Neural cell (in vitro differentiated cells): ENCODE results near the gene SHC1. TPM values are rescaled to one million over a fixed set of nuclear protein-coding genes. Genes with fewer than 3 reads are reported as not detected.

Source experiments
- H2AFZ ChIP-seq: fragments of 200-600, 300-800 bp; sonication (generic), shearing (Covaris generic); 2 replicates; pipeline ENCODE4 v1.6.0; 2014; ENCODE audit warnings: low read depth, mild to moderate bottlenecking, antibody characterized with exemption, low read length, moderate library complexity
- H3F3A ChIP-seq: fragments of 200-600 bp; shearing (Covaris generic); 2 replicates; pipeline ENCODE4 v1.6.1; 2016; ENCODE audit warnings: mild to moderate bottlenecking, moderate library complexity, mixed read lengths, antibody characterized with exemption, low read length; ENCODE audit not compliant: insufficient read depth, poor library complexity, severe bottlenecking
- H3K27ac ChIP-seq: fragments of 200-600, 300-800 bp; sonication (generic), shearing (Covaris generic); 2 replicates; pipeline ENCODE4 v1.5.1; 2014; ENCODE audit warnings: mild to moderate bottlenecking, low read length, moderate library complexity
- H3K27me3 ChIP-seq: fragments of 300-800, 200-600 bp; sonication (generic), shearing (Covaris generic); 2 replicates; pipeline ENCODE4 v1.6.0; 2014; ENCODE audit warnings: mild to moderate bottlenecking, low read depth, low read length, moderate library complexity; ENCODE audit not compliant: insufficient read depth
- H3K36me3 ChIP-seq: fragments of 300-800, 200-600 bp; sonication (generic), shearing (Covaris generic); 2 replicates; pipeline ENCODE4 v1.5.1; 2014; ENCODE audit warnings: mild to moderate bottlenecking, antibody characterized with exemption, low read length, moderate library complexity; ENCODE audit not compliant: insufficient read depth
- H3K4me2 ChIP-seq: fragments of 300-800, 200-600 bp; sonication (generic), shearing (Covaris generic); 2 replicates; pipeline ENCODE4 v1.6.0; 2014; ENCODE audit warnings: mild to moderate bottlenecking, low read length
- H3K4me3 ChIP-seq: fragments of 300-800, 200-600 bp; sonication (generic), shearing (Covaris generic); 2 replicates; pipeline ENCODE4 v1.5.1; 2014; ENCODE audit warnings: mild to moderate bottlenecking, low read length, moderate library complexity
- H3K79me2 ChIP-seq: fragments of 200-600 bp; shearing (Covaris generic); replicated peaks from 2 replicates; pipeline ENCODE4 v1.6.0; 2014; ENCODE audit warnings: mild to moderate bottlenecking, low read length, moderate library complexity; ENCODE audit not compliant: insufficient read depth
- H3K9ac ChIP-seq: fragments of 300-800, 200-600 bp; sonication (generic), shearing (Covaris generic); 2 replicates; pipeline ENCODE4 v1.6.1; 2016; ENCODE audit warnings: mild to moderate bottlenecking, low read length, mixed read lengths
- H3K9me2 ChIP-seq: fragments of 200-600 bp; shearing (Covaris generic); 2 replicates; pipeline ENCODE4 v1.6.1; 2016; ENCODE audit warnings: mild to moderate bottlenecking, low read length, mixed read lengths; ENCODE audit not compliant: insufficient read depth
- H3K9me3 ChIP-seq: fragments of 200-600, 300-800 bp; sonication (generic), shearing (Covaris generic); 2 replicates; pipeline ENCODE4 v1.6.1; 2016; ENCODE audit warnings: mild to moderate bottlenecking, mixed run types, low read length, moderate library complexity, mixed read lengths
- H4K20me1 ChIP-seq: fragments of 200-600 bp; shearing (Covaris generic); 2 replicates; pipeline ENCODE4 v1.6.1; 2016; ENCODE audit warnings: mild to moderate bottlenecking, mixed run types; ENCODE audit not compliant: insufficient read depth
- CTCF ChIP-seq: fragments of 450-650 bp; IDR thresholded peaks from 2 replicates; pipeline ENCODE4 v1.5.1; 2014; ENCODE audit warnings: antibody characterized with exemption, mild to moderate bottlenecking, moderate library complexity; ENCODE audit not compliant: poor library complexity, severe bottlenecking
- EP300 ChIP-seq: fragments of 450-650 bp; conservative IDR thresholded peaks from 2 replicates; pipeline ENCODE4 v1.6.1; 2014; ENCODE audit warnings: antibody characterized with exemption, mild to moderate bottlenecking, moderate library complexity; ENCODE audit not compliant: poor library complexity, severe bottlenecking
- EZH2 ChIP-seq: fragments of 200-600, 300-800 bp; shearing (Covaris generic), sonication (generic); IDR thresholded peaks from 2 replicates; pipeline ENCODE4 v1.6.1; 2014; ENCODE audit warnings: antibody characterized with exemption, low read length, borderline replicate concordance, mild to moderate bottlenecking; ENCODE audit not compliant: insufficient read depth, poor library complexity, severe bottlenecking
- MXI1 ChIP-seq: fragments of 450-650 bp; conservative IDR thresholded peaks from 2 replicates; pipeline ENCODE4 v1.6.1; 2014; ENCODE audit warnings: antibody characterized with exemption, mild to moderate bottlenecking; ENCODE audit not compliant: poor library complexity, severe bottlenecking
- POLR2AphosphoS5 ChIP-seq: IDR thresholded peaks from 2 replicates; pipeline ENCODE4 v1.6.1; 2012
- RAD21 ChIP-seq: fragments of 450-650 bp; conservative IDR thresholded peaks from 2 replicates; pipeline ENCODE4 v1.6.1; 2014; ENCODE audit warnings: antibody characterized with exemption, mild to moderate bottlenecking, moderate library complexity
- REST ChIP-seq: IDR thresholded peaks from 2 replicates; pipeline ENCODE4 v1.6.1; 2012; ENCODE audit warnings: borderline replicate concordance
- SMC3 ChIP-seq: fragments of 450-650 bp; conservative IDR thresholded peaks from 2 replicates; pipeline ENCODE4 v1.6.1; 2014; ENCODE audit warnings: antibody characterized with exemption, mild to moderate bottlenecking, moderate library complexity; ENCODE audit not compliant: poor library complexity
- TAF1 ChIP-seq: IDR thresholded peaks from 2 replicates; pipeline ENCODE4 v1.6.1; 2012; ENCODE audit warnings: low read depth
- polyA plus RNA-seq: library from polyadenylated mRNA; depleted of rRNA; stranded (reverse); fragments of >200 nt; gene quantifications from 2 replicates; pipeline ENCODE4 v1.2.3, GENCODE V29; 2014

SHC1 gene
- polyA plus RNA-seq, 1 donor from 2014 or later = 9.5 TPM

- Histone ChIP-seq H4K20me1 (no peaks in the 10 kb centered on the region), H3K36me3 (no peaks in the 10 kb centered on the region), H3K27me3 (no peaks in the 10 kb centered on the region), H3F3A (no peaks in the 10 kb centered on the region), H3K9me2 (no peaks in the 10 kb centered on the region), H3K9me3 (no peaks in the 10 kb centered on the region), H3K4me3 (no peak overlapping the region), H3K27ac (no peak overlapping the region), H3K79me2 (no peaks in the 10 kb centered on the region), H2AFZ (no peak overlapping the region), H3K9ac (no peak overlapping the region), H3K4me2 (no peak overlapping the region)
- TF ChIP-seq MXI1 = no peak
- TF ChIP-seq TAF1 = no peak
- TF ChIP-seq EZH2 = no peak
- TF ChIP-seq CTCF = no peak
- no peak for TF ChIP-seq REST
Observed at GRCh38 chr1:154992721-154993571, 22.4 kb upstream of the SHC1 start.

- Histone ChIP-seq H3K36me3 (no peaks in the 10 kb centered on the region), H3K9ac (no peak overlapping the region), H3K9me3 (no peaks in the 10 kb centered on the region), H3K4me3 (no peak overlapping the region), H3F3A (no peaks in the 10 kb centered on the region), H3K4me2 (no peak overlapping the region), H3K27ac (no peak overlapping the region), H2AFZ (no peak overlapping the region), H3K79me2 (peaks cover under 1% of the 10 kb centered on the region), H3K9me2 (no peaks in the 10 kb centered on the region), H4K20me1 (no peaks in the 10 kb centered on the region), H3K27me3 (no peaks in the 10 kb centered on the region)
- no peak for TF ChIP-seq EP300
- TF ChIP-seq MXI1 = no peak
- no peak for TF ChIP-seq EZH2
- TF ChIP-seq RAD21 = no peak
- TF ChIP-seq REST = no peak
- TF ChIP-seq POLR2AphosphoS5 = no peak
- TF ChIP-seq SMC3 = no peak
- TF ChIP-seq CTCF = no peak
- no peak for TF ChIP-seq TAF1
Observed at GRCh38 chr1:154990276-154990675, 19.7 kb upstream of the SHC1 start.
